Left ventricle myocardium inferior (tissue), 1 donor: ENCODE measurements around the gene NRROS. TPM values are rescaled to one million over a fixed set of nuclear protein-coding genes. Genes with fewer than 3 reads are reported as not detected.
A peak's percentile ranks its signal among the peaks of the same experiment; 100 is the strongest.

ENCODE experiments used
- DNase-seq: peaks from one replicate; pipeline ENCODE4 v3.0.0-alpha.2; 2020
- H3K27ac ChIP-seq: fragments of 200-600 bp; replicated peaks from 2 replicates; pipeline ENCODE4 v1.8.0; 2021
- H3K27me3 ChIP-seq: fragments of 200-600 bp; 2 replicates; pipeline ENCODE4 v1.8.0; 2021; ENCODE audit warnings: low read depth
- H3K36me3 ChIP-seq: fragments of 200-600 bp; 2 replicates; pipeline ENCODE4 v1.8.0; 2021
- H3K4me1 ChIP-seq: fragments of 200-600 bp; 2 replicates; pipeline ENCODE4 v1.8.0; 2021
- H3K4me3 ChIP-seq: fragments of 200-600 bp; 2 replicates; pipeline ENCODE4 v1.8.0; 2021; ENCODE audit warnings: mild to moderate bottlenecking, moderate library complexity
- H3K9me3 ChIP-seq: fragments of 200-600 bp; replicated peaks from 2 replicates; pipeline ENCODE4 v1.8.0; 2021
- intact Hi-C: fragments of 100-400 bp; cut with micrococcal nuclease; formaldehyde crosslinking; loops from one replicate; pipeline ENCODE4 v1.11.0; 2022
- total RNA-seq: library from RNA; stranded (reverse); fragmentation: NEBNext Ultra II Directional; extraction: Animal tissue kit (Norgen Biotek cat#: 25700); gene quantifications from one replicate; pipeline ENCODE4 v1.2.1, GENCODE V29; 2021
- TF ChIP-seq, protein P1 (sequence below): fragments of 200-600 bp; IDR thresholded peaks from 2 replicates; pipeline ENCODE4 v1.8.0; 2021; ENCODE audit warnings: antibody characterized with exemption, mild to moderate bottlenecking, borderline replicate concordance
- donor health status: DM: no; HTN: yes; CAD: no; lungs with severe emphysema.

The NRROS gene
- total RNA-seq, 1 donor from 2014 or later = 2.4 TPM

DNA sequence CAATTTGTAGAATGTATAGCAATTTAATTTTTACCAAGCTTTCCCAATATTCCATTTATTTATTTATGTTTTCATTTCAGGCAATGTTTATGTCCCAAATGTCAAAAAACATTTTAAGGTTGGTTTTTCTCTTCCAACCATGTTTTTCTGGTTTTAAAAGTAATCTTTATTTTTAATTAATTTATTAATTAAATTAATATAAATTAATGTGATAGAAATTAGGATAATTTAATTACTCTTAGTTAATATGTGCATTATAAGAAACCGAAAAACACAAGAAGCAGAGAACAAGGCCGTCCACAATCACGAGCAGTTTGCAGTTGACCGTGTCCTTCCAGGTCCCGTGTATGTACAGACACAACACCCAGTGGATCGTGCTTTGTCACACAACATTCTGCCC lies 36.8 kb upstream of the NRROS start:
- no peaks in the 10 kb centered on the region for H3K9me3 ChIP-seq
- peaks cover 5% of the 10 kb centered on the region for H3K27me3 ChIP-seq
- no peak overlapping the region for H3K27ac ChIP-seq
- no peaks in the 10 kb centered on the region for H3K36me3 ChIP-seq
- intact Hi-C loops = no loop called here
- no peak for DNase-seq
- TF ChIP-seq, protein P1, sequence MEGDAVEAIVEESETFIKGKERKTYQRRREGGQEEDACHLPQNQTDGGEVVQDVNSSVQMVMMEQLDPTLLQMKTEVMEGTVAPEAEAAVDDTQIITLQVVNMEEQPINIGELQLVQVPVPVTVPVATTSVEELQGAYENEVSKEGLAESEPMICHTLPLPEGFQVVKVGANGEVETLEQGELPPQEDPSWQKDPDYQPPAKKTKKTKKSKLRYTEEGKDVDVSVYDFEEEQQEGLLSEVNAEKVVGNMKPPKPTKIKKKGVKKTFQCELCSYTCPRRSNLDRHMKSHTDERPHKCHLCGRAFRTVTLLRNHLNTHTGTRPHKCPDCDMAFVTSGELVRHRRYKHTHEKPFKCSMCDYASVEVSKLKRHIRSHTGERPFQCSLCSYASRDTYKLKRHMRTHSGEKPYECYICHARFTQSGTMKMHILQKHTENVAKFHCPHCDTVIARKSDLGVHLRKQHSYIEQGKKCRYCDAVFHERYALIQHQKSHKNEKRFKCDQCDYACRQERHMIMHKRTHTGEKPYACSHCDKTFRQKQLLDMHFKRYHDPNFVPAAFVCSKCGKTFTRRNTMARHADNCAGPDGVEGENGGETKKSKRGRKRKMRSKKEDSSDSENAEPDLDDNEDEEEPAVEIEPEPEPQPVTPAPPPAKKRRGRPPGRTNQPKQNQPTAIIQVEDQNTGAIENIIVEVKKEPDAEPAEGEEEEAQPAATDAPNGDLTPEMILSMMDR = no peak
- H3K4me3 ChIP-seq = no peak overlapping the region
- H3K4me1 ChIP-seq = no peaks in the 10 kb centered on the region

DNA sequence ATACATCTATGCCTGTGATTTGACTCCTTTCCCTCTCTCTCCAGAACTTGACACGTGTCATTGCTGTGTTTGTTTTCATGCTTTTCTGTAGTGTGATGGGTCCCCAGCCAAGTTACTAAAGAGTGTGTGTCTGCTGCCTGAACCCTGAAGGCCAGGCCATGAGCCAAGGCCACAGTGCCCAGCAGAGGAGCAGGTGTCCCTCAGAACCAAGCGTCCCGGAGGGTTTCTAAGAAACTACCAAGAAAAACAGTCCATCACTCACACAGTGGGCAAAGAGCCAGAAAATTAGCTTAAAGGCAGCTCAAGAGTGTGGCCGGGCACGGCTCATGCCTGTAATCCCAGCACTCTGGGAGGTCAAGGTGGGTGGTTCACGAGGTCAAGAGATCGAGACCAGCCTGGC lies 35.8 kb upstream of the NRROS start:
- Histone ChIP-seq H3K27me3 (no peaks in the 10 kb centered on the region), H3K4me3 (no peak overlapping the region), H3K4me1 (no peaks in the 10 kb centered on the region), H3K27ac (no peak overlapping the region), H3K9me3 (peaks cover 4% of the 10 kb centered on the region), H3K36me3 (no peaks in the 10 kb centered on the region)
- DNase-seq = no peak
- intact Hi-C loops = no loop called here
- TF ChIP-seq, protein P1 = no peak

DNA sequence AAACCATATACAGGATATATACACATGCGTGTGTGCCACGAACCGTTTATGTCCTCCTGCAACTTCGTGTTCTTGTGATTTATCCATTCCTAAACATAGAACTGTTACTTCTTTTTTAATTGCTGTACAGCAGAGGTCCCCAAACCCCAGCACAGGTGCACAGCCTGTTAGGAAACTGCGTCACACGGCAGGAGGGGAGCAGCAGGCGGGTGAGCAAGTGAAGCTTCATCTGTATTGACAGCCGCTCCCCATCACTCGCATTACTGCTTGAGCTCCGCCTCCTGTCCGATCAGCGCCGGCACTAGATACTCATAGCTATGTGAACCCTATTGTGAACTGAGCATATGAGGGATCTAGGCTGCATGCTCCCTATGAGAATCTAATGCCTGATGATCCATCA lies 34.9 kb upstream of the NRROS start:
- no peak for DNase-seq
- Histone ChIP-seq H3K27me3 (no peaks in the 10 kb centered on the region), H3K9me3 (peaks cover 9% of the 10 kb centered on the region), H3K4me3 (no peak overlapping the region), H3K36me3 (no peaks in the 10 kb centered on the region), H3K27ac (no peak overlapping the region), H3K4me1 (peaks cover 3% of the 10 kb centered on the region)
- intact Hi-C loops = no loop called here
- TF ChIP-seq, protein P1 = no peak

DNA sequence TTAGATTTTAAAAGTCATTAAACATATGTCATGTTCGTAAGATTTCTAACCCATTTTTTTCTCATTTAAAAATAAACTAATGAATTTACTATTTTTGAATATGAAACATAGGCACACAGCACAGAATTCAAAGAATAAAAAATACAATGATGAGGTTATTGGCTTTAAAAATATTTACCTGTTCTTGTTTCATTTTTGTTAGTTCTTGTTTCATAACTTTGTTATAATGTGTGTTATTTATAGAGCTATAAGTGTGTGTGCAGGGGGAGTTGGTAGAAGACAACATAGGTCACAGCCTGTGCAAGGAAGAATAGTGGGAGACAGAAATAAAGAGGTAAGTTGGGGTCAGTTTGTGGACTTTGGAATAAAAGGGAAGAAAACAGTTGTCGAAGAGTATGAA lies 30.8 kb upstream of the NRROS start:
- Histone ChIP-seq H3K36me3 (no peaks in the 10 kb centered on the region), H3K4me3 (no peak overlapping the region), H3K4me1 (peaks cover 34% of the 10 kb centered on the region), H3K9me3 (peaks cover 9% of the 10 kb centered on the region), H3K27me3 (no peaks in the 10 kb centered on the region), H3K27ac (no peak overlapping the region)
- intact Hi-C loops = loop anchor here (5.0 kb wide), 1 partner anchor 79 kb away; no protein-coding TSS in a partner anchor
- DNase-seq = no peak
- TF ChIP-seq, protein P1 = no peak

DNA sequence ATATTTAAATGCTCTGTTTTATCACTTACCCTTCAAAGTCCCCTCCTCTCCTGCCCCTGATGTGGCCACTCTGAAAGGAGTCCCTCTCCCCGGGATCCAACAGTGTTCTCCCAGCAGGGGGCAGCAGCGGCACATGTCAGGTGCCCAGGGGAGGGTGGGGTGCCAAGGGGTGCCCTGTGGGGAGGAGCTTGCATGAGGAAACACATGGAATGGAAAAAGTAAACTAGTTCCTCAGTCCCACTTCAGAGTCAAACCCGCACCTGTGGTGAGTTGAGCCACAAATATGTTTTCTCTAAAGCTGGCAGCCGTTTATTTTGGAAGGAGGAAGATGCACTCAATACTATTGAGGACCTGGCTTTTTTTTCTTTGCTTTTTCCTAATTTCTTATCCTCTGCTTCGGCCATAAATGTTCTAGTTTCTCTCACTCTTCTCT lies 30.1 kb upstream of the NRROS start:
- DNase-seq = peak; percentile 86
- no peaks in the 10 kb centered on the region for H3K36me3 ChIP-seq
- no peaks in the 10 kb centered on the region for H3K27me3 ChIP-seq
- H3K9me3 ChIP-seq = peaks cover 9% of the 10 kb centered on the region
- TF ChIP-seq, protein P1 = peak; percentile 86
- no peak overlapping the region for H3K4me3 ChIP-seq
- peak overlapping the region; percentile 86 for H3K27ac ChIP-seq
- intact Hi-C loops = loop anchor here (5.0 kb wide), 1 partner anchor 78 kb away; no protein-coding TSS in a partner anchor
- peaks cover 34% of the 10 kb centered on the region for H3K4me1 ChIP-seq
